PC-9 (cell line): ENCODE results near the gene CALM1.

Experiments used
- EZH2 ChIP-seq: fragments of 200-600 bp; sonication (generic); IDR thresholded peaks from 2 replicates; pipeline ENCODE4 v1.8.0; 2017; ENCODE audit warnings: antibody characterized with exemption, low read depth
- TF ChIP-seq, protein P1 (sequence below): fragments of 200-600 bp; sonication (generic); conservative IDR thresholded peaks from 2 replicates; pipeline ENCODE4 v1.6.1; 2017; ENCODE audit warnings: mixed run types, antibody characterized with exemption, mild to moderate bottlenecking, moderate library complexity

DNA sequence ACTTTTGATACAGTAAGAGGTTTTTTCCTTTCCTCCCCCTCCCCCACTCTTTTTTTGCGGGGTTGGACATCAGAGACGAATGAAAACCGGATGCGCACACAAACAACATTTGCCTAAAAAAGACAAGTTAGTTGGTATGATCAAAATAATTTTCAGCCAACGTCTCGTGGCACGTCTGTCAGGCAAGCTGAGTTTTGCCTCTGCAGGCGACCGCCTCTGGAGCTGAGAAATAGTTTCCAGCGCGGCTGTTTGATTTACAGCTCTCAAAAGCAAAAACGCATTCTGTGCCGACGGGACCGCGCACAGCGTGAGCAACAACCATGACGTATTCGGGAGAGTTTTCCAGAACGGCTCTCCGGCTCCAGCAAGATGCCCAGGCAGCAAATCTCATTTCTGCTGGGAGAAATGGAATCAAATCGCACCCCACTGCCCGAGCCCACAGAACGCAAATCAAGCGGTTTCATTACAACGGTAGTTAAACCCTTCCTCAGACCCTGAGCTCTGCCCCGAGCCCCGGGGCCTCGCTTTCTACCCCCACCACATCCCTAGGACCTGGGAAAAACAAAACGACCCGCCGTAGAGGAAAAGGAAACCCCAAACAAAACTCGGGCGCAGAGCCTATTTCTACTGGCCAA is 14.2 kb upstream of the CALM1 start:
- TF ChIP-seq, protein P1, sequence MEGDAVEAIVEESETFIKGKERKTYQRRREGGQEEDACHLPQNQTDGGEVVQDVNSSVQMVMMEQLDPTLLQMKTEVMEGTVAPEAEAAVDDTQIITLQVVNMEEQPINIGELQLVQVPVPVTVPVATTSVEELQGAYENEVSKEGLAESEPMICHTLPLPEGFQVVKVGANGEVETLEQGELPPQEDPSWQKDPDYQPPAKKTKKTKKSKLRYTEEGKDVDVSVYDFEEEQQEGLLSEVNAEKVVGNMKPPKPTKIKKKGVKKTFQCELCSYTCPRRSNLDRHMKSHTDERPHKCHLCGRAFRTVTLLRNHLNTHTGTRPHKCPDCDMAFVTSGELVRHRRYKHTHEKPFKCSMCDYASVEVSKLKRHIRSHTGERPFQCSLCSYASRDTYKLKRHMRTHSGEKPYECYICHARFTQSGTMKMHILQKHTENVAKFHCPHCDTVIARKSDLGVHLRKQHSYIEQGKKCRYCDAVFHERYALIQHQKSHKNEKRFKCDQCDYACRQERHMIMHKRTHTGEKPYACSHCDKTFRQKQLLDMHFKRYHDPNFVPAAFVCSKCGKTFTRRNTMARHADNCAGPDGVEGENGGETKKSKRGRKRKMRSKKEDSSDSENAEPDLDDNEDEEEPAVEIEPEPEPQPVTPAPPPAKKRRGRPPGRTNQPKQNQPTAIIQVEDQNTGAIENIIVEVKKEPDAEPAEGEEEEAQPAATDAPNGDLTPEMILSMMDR, result no peak
- TF ChIP-seq EZH2, result no peak
